ENCODE measurements around the gene TRDMT1.

The TRDMT1 gene, protein sequence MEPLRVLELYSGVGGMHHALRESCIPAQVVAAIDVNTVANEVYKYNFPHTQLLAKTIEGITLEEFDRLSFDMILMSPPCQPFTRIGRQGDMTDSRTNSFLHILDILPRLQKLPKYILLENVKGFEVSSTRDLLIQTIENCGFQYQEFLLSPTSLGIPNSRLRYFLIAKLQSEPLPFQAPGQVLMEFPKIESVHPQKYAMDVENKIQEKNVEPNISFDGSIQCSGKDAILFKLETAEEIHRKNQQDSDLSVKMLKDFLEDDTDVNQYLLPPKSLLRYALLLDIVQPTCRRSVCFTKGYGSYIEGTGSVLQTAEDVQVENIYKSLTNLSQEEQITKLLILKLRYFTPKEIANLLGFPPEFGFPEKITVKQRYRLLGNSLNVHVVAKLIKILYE

GRCh38 chr10:17200912-17201793, at the start of gene TRDMT1:
Gene TRDMT1 (minus strand): TSS chr10:17201672. CDS start chr10:17201634, 38 bp downstream.
- DNase-seq = peak; percentile 4

DNA sequence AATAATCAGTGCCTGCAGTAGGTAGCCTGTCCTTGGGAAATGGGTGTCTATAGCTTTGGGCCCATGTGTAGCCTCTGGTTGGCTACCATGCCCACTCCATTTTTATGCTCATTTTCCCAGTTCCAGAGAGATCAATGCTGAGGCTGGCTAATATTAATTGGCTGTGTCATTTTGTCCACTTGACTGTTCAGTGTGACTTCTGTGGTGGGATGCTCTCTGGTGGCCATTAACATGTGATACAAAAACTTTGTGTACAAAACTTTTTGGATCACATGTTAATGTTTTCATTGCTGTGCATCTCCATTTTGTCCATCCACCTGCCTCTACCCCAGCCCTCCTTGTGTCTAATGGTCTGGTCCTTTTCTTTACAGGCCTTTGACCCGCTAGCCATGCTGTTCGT, 49.3 kb upstream of the TRDMT1 start:
- no peak for DNase-seq

DNA sequence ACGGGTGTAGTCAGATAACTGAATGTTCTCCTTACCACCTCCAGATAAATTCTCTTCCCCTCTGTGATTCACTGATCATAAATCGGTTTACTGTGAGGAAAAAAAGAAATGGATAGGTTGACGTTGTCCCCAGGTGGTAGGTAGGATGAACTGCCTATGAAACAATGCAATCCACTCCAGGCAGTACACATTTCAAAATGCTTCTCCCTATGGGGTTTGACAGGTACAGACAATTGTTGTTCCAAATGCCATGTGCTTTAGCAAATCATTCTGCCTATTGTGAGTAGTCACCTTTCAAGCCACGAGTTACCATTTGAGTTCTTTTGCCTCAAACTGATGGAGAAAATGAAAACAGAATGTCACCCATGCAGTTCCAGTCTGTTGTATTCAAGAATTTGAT, 48.3 kb upstream of the TRDMT1 start:
- no peak for DNase-seq

DNA sequence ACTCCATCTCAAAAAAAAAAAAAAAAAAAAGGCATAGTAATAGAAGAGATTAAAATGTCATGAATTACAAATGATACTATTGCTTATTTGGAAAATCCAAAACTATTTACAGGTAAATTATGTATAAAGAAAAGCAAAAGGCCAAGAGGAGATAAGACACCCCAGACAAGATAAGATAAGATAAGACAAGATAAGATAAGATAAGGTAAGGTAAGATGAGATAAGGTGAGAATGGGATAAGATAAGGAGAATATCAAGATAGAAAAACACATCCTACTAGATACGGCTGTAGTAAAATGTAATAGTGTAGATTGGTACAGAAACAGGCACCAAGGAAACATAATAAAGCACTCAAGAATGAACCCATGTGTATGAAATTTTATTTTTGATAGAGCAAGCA, 47.5 kb upstream of the TRDMT1 start:
- DNase-seq = no peak

DNA sequence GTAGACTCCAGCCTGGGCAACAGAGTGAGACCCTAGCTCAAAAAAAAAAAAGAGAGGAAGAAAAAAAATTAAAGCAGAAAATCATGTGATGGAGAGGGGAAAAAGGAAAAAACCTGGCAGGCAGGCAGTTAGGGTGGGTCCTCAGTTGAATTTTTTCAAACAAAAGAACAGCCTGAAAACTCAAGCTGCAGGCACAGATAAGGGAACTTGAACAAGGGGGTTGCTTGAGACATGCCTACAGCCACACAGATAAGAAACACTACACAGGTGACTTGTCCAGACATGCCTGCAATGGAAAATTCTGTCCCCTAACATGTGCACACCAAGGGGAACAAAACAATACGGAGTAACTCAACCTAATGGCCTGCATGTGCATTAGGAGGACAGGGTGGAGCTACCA, 45.7 kb upstream of the TRDMT1 start:
- no peak for DNase-seq

DNA sequence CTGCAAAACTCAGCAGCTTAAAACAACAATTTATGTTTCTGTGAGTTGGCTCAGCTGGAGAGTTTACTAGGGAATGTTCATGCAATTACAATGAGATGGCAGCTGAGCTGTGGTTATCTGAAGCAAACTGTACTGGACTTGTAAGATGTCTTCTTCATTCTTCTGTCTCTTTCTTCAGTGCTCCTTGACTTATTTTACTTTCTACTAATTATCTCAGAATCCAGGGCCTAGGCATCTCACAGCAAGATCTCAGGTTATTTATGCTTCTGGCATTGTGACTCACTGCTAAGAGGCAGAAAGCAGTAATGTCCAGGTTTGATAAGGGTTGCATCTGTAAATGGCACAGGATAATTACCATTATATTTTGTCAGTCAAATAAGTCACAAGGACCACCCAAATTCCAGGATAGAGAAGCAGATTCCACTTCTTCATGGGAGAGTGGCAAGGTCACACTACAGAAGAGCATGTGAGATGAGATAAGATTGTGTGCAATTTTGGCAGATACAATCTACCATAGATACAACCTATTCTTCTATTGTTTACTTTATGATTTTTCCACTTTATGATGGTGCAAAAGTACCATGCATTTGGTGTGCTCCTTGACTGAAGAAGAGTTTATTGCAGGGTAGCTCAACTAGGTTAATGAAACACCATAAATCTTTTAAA, 43.4 kb upstream of the TRDMT1 start:
- no peak for DNase-seq

- no peak for DNase-seq
Observed at GRCh38 chr10:17241611-17242333, 40.3 kb upstream of the TRDMT1 start.

DNA sequence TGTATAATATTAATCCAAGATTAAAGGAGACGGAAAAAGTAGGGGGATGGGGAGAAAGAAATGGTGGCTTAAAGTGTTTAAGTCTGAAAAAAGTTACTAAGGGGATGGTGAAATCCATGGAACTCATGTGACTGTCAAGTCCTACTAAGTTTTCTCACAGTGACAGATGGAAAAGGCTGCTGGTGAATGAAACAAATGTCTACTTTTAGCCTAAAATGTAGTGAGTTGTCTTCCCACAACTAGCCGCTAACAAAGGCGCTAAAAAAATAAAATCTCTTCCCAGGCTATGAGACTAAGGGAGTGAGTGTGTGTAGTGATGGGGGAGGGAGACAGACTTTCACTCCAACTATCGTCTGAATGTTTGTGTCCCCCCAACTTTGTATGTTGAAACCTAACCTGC, 39.1 kb upstream of the TRDMT1 start:
- DNase-seq = no peak

- DNase-seq = no peak
Observed at GRCh38 chr10:17240096-17240495, 38.6 kb upstream of the TRDMT1 start.

- DNase-seq = no peak
Observed at GRCh38 chr10:17239345-17240085, 38.0 kb upstream of the TRDMT1 start.

DNA sequence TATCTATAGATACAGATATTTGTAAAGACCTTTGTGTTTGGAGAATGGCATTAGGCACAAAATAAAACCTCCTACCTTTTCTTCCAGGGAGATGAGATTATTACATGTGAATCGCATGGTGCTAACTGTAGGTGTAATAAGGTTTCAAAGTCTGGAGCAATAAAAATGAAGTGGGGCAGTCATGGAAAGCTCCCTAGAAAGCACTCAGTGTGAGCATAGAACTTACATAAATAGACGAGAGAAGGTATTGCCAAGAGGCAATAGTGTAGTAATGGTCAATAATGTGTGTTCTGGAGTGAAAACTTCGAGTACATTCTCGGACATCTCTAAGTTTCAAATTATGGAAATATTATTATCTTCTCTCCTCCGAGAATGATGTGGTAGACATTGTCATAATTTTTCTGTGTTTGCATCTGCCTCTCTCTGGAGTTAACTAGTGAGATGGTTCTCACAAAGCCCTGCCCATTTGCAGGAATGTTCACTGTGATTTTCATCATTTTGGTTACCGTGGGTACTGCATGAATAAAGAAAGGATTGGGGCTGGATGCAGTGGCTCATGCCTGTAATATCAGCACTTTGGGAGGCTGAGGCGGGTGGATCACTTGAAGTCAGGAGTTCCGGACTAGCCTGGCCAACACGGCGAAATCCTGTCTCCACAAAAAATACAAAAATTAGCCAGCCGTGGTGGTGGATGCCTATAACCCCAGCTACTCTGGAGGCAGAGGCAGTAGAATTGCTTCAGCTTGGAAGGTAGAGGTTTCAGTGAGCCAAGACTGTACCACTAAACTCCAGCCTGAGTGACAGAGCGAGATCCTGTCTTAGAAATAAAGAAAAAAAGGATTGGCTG, 37.2 kb upstream of the TRDMT1 start:
- no peak for DNase-seq

DNA sequence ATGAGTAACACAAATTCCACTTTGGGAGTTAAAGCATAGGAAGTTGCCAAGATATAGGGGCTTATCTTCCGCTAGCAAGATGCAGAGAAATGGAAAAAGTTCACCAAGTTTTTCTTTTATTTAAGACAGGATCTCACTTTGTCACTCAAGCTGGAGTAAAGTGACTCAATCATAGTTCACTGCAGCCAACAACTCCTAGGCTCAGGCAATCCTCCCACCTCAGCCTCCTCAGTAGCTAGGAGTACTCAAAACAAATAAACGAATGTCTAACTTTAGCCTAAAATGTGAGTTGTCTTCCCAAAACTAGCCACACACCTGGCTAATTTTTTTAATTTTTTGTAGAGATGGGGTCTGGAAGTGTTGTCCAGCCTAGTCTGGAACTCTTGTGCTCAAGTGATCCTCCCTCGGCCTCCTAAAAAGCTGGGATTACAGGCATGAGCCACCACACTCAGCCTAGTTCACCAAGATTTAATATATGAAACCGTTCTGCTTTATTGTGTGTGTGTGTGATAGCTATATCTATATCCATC, 36.5 kb upstream of the TRDMT1 start:
- no peak for DNase-seq

DNA sequence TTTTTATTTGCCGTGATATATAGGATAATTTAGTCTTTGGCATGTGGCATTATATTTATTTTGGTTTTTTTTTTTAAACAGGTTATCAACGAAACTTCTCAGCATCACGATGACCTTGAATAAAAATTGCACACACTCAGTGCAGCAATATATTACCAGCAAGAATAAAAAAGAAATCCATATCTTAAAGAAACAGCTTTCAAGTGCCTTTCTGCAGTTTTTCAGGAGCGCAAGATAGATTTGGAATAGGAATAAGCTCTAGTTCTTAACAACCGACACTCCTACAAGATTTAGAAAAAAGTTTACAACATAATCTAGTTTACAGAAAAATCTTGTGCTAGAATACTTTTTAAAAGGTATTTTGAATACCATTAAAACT, 35.7 kb upstream of the TRDMT1 start:
- no peak for DNase-seq

DNA sequence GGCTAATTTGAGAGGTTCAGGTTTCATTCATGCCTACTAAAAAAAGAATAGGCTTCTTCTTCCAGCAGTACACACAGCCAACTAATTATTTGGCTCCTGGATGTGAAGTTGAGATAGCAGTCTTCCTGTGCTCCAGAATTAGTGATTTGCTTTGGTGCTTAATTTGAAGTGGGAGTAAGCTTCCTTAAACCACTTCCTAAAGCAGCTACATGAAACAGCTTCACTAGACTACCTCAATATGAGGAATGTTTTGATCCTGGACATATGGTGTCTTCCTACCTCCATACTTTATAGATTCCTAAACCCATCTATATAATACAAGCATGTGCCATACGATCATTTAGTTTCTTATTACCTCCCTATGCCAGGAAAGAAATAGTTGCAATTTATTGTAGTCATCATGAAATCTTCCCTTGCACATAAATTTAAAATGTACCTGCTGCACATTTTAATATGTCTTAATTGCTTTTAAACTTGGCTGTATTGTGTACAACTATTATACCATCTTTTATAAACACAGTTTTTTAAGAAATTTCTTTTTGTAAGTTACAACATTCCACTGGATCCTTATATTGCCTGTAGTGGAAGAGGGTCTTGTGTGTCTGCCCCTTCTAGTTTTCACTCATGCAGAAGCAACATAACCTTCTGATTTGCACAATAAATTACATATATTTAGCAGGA, 35.1 kb upstream of the TRDMT1 start:
- no peak for DNase-seq

DNA sequence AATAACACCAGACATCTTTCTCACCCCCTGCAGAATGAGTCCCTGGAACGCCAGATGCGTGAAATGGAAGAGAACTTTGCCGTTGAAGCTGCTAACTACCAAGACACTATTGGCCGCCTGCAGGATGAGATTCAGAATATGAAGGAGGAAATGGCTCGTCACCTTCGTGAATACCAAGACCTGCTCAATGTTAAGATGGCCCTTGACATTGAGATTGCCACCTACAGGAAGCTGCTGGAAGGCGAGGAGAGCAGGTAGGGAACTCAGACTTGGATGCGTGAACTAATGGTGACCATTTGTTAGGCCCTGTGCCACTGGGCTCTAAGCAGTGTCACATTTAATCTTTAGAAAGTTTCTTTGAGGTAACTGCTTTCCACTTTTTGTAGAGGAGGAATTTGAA, 33.7 kb upstream of the TRDMT1 start:
- DNase-seq = no peak

- no peak for DNase-seq
Observed at GRCh38 chr10:17234431-17234945, 33.0 kb upstream of the TRDMT1 start.

DNA sequence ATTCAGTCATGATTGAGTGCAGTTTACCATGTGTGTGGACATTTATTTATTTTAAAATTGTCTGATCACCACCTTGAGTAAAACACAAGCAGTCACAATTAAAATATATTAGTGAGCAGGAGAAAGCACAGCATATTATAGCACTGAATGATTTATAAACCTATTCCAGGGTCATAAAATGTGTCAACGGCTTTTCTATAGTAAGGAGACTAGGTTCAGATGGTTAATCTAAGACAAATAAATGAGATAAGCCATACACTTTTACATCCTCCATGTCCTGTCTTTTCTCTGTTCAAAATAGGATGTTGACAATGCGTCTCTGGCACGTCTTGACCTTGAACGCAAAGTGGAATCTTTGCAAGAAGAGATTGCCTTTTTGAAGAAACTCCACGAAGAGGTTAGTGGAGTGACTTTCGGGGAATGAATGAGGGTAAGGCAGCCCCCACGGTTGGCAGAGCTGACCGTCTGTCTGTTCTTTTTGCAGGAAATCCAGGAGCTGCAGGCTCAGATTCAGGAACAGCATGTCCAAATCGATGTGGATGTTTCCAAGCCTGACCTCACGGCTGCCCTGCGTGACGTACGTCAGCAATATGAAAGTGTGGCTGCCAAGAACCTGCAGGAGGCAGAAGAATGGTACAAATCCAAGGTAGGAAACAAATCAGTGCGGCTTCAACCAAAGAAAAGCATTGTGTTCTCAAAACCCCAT, 32.0 kb upstream of the TRDMT1 start:
- DNase-seq = no peak

DNA sequence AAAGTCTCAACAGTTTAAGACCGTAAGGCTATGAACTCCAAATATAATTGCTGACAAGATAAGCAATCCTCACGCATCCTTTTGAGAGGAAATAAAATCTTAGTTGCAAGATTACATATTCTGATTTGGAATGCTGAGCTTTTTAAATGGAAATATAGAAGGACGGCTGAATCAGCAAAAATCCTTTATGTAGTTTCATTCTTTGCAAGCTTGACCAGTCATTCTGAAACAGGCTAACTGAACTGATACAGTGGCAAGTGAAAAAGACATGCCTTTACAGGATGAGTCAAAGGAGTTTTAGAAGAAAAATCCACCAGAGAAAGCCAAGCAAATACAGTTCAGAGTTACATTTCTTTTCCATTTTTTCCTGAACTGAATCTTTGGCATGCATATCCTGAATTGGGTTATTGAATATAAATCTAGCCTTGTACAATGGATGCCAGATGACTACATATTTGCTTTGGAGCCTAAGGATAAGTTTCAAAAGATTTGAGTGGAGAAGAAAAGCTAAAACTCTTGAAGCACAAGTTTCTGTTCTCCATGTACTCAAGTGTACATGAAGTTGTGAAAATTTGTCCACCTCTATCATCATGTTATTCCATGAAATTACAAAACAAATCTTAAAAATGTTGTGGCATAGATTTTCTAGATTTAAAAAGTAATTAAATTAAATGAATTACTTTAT, 30.9 kb upstream of the TRDMT1 start:
- DNase-seq = no peak

DNA sequence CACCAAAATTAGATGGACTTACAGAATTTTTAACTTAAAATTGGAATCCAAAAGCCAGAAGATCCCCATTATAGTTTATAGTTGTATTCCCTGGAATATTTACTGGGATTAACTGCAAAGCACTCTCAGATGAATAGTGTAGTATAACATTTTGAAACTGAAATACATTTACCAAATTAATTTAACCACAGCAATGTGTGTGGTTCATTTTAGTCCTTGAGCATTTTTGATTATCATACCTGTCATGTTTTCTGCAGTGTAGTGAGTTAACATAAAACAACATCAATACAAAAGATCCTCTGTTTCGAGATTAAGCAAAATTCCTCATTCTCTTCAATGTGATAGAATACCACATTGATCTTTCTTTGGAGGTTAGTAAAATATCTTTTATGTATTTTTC, 30.3 kb upstream of the TRDMT1 start:
- no peak for DNase-seq

Data from NCI-H187 treated with DMSO at 0.1 percent for 48 hours (cell line).